Liver (tissue), 9 donors: ENCODE results near the gene PRSS27. TPM values are rescaled to one million over a fixed set of nuclear protein-coding genes. Genes with fewer than 3 reads are reported as not detected.

Source experiments
- DNase-seq: peaks from one replicate; pipeline ENCODE4 v3.0.0-alpha.2; 2017; ENCODE audit warnings: low spot score
- H3K27ac ChIP-seq, 2 donors: one replicate each; pipeline ENCODE4 v1.7.0; 2013; ENCODE audit warnings: inconsistent platforms in 2 of 2, low read length in 2 of 2, control low read depth in 1 of 2, low read depth in 1 of 2, mild to moderate bottlenecking in 1 of 2
- H3K27me3 ChIP-seq, 4 donors: one replicate each; pipeline versions ENCODE4 v1.6.1 to v1.7.0; 2013; ENCODE audit warnings: low read length in 3 of 4, inconsistent platforms in 1 of 4, mild to moderate bottlenecking in 1 of 4, moderate library complexity in 1 of 4; ENCODE audit not compliant: control insufficient read depth in 4 of 4, insufficient read depth in 4 of 4
- H3K36me3 ChIP-seq, 4 donors: one replicate each; pipeline versions ENCODE4 v1.6.1 to v1.7.0; 2013; ENCODE audit warnings: low read length in 3 of 4, mild to moderate bottlenecking in 3 of 4, low read depth in 1 of 4, moderate library complexity in 1 of 4; ENCODE audit not compliant: control insufficient read depth in 4 of 4, insufficient read depth in 3 of 4
- H3K4me1 ChIP-seq, 4 donors: one replicate each; pipeline versions ENCODE4 v1.6.1 to v1.7.0; 2013; ENCODE audit warnings: low read length in 3 of 4, mild to moderate bottlenecking in 3 of 4, moderate library complexity in 1 of 4; ENCODE audit not compliant: control insufficient read depth in 4 of 4, insufficient read depth in 4 of 4
- H3K4me3 ChIP-seq, 3 donors: one replicate each; pipeline versions ENCODE4 v1.6.1 to v1.7.0; 2013; ENCODE audit warnings: low read length in 3 of 3, control low read depth in 1 of 3, low read depth in 1 of 3, mild to moderate bottlenecking in 1 of 3
- H3K9ac ChIP-seq, 2 donors: one replicate each; pipeline ENCODE4 v1.7.0; 2013; ENCODE audit warnings: low read length in 2 of 2, mild to moderate bottlenecking in 2 of 2, moderate library complexity in 2 of 2, control low read depth in 1 of 2, low read depth in 1 of 2
- H3K9me3 ChIP-seq, 4 donors: one replicate each; pipeline versions ENCODE4 v1.6.1 to v1.7.0; 2013; ENCODE audit warnings: low read length in 3 of 4; ENCODE audit not compliant: control insufficient read depth in 4 of 4
- ATF3 ChIP-seq: IDR thresholded peaks from 2 replicates; pipeline ENCODE4 v1.6.1; 2016; ENCODE audit warnings: antibody characterized with exemption
- CTCF ChIP-seq: fragments of 150-350 bp; IDR thresholded peaks from 2 replicates; pipeline ENCODE4 v1.5.1; 2017; ENCODE audit warnings: improper control_type of control experiment, low read depth, low read length; ENCODE audit not compliant: missing input control
- EGR1 ChIP-seq, 2 donors: IDR thresholded peaks; 2 replicates each; pipeline ENCODE4 v1.6.1; 2016 to 2018; ENCODE audit warnings: antibody characterized with exemption in 2 of 2, low read depth in 2 of 2
- FOXA1 ChIP-seq: IDR thresholded peaks from 2 replicates; pipeline ENCODE4 v1.6.1; 2016; ENCODE audit warnings: antibody characterized with exemption
- FOXA2 ChIP-seq: IDR thresholded peaks from 2 replicates; pipeline ENCODE4 v1.6.1; 2016; ENCODE audit warnings: antibody characterized with exemption
- GABPA ChIP-seq, 2 donors: IDR thresholded peaks in 1 of 2; conservative IDR thresholded peaks in 1 of 2; 2 replicates each; pipeline ENCODE4 v1.6.1; 2016; ENCODE audit warnings: antibody characterized with exemption in 2 of 2, mild to moderate bottlenecking in 1 of 2, moderate library complexity in 1 of 2
- HNF4A ChIP-seq, 2 donors: conservative IDR thresholded peaks; 2 replicates each; pipeline ENCODE4 v1.6.1; 2016; ENCODE audit warnings: antibody characterized with exemption in 2 of 2, mild to moderate bottlenecking in 2 of 2
- HNF4G ChIP-seq: IDR thresholded peaks from 2 replicates; pipeline ENCODE4 v1.6.1; 2016; ENCODE audit warnings: antibody characterized with exemption
- JUND ChIP-seq, 2 donors: IDR thresholded peaks; 2 replicates each; pipeline ENCODE4 v1.6.1; 2016; ENCODE audit warnings: antibody characterized with exemption in 2 of 2
- MAX ChIP-seq: IDR thresholded peaks from 2 replicates; pipeline ENCODE4 v1.6.1; 2016; ENCODE audit warnings: antibody characterized with exemption
- NR2F2 ChIP-seq: IDR thresholded peaks from 2 replicates; pipeline ENCODE4 v1.6.1; 2016; ENCODE audit warnings: antibody characterized with exemption
- RAD21 ChIP-seq, 2 donors: IDR thresholded peaks; 2 replicates each; pipeline ENCODE4 v1.6.1; 2016; ENCODE audit warnings: antibody characterized with exemption in 2 of 2, mild to moderate bottlenecking in 2 of 2
- REST ChIP-seq: IDR thresholded peaks from 2 replicates; pipeline ENCODE4 v1.6.1; 2016; ENCODE audit warnings: antibody characterized with exemption, mild to moderate bottlenecking
- RXRA ChIP-seq, 2 donors: IDR thresholded peaks; 2 replicates each; pipeline ENCODE4 v1.6.1; 2017 to 2018; ENCODE audit warnings: antibody characterized with exemption in 2 of 2, mild to moderate bottlenecking in 1 of 2
- SP1 ChIP-seq: IDR thresholded peaks from 2 replicates; pipeline ENCODE4 v1.6.1; 2018; ENCODE audit warnings: antibody characterized with exemption, mild to moderate bottlenecking
- TAF1 ChIP-seq: conservative IDR thresholded peaks from 2 replicates; pipeline ENCODE4 v1.6.1; 2016; ENCODE audit warnings: antibody characterized with exemption, mild to moderate bottlenecking
- YY1 ChIP-seq: IDR thresholded peaks from 2 replicates; pipeline ENCODE4 v1.6.1; 2016; ENCODE audit warnings: antibody characterized with exemption, mild to moderate bottlenecking
- ZBTB33 ChIP-seq: IDR thresholded peaks from 2 replicates; pipeline ENCODE4 v1.6.1; 2016; ENCODE audit warnings: antibody characterized with exemption
- WGBS: extraction: QIAGEN DNeasy Blood & Tissue Kit; methylation state at CpG from one replicate; pipeline ENCODE4 v1.1.7; 2013; 5-methylcytosine and 5-hydroxymethylcytosine counted together
- polyA plus RNA-seq, 2 donors: library from polyadenylated mRNA; stranded (reverse) in 1 of 2; unstranded in 1 of 2; fragments of 200-250 nt in 1 of 2; fragments of >200 nt in 1 of 2; fragmentation: Nextera tagmentation in 1 of 2; extraction: Ambion mirVana in 1 of 2; gene quantifications; one replicate each; pipeline versions ENCODE4 v1.2.1 to v1.2.3, GENCODE V29; 2013 to 2015
- total RNA-seq, 2 donors: library from RNA; depleted of rRNA; stranded (reverse); fragments of >200 nt; gene quantifications; one replicate each; pipeline ENCODE4 v1.2.3, GENCODE V29; 2014
- donor health status: healthy.
- donor health status: healthy.
- donor health status: healthy.
- donor health status: healthy.
- donor health status: healthy.

PRSS27 gene
- total and polyA plus RNA-seq, 4 donors = 0.05 to 1.5 (median 0.22) TPM; not detected in 1

- no peak overlapping the region for H3K4me3 ChIP-seq
- H3K4me1 ChIP-seq = peaks cover 0 to 4% (median under 1%) of the 10 kb centered on the region in 4 donors
- no peak overlapping the region for H3K27ac ChIP-seq
- no peaks in the 10 kb centered on the region for H3K27me3 ChIP-seq
- TF ChIP-seq RXRA (IDR thresholded peaks at IDR 0.05) = no peak
- TF ChIP-seq HNF4G = no peak
- TF ChIP-seq HNF4A (conservative IDR thresholded peaks at IDR 0.05) = no peak
- no peak for TF ChIP-seq YY1
- TF ChIP-seq ATF3 = no peak
- no peak for TF ChIP-seq TAF1
- no peak for TF ChIP-seq FOXA2
- no peak overlapping the region for H3K9ac ChIP-seq
- DNase-seq = no peak
- H3K36me3 ChIP-seq = peaks cover 48 to 95% (median 75%) of the 10 kb centered on the region in 4 donors
- 83% methylated on average over 14 of the region's 14 CpGs for WGBS
- H3K9me3 ChIP-seq = no peaks in the 10 kb centered on the region
These were observed 47.9 kb upstream of the PRSS27 start for GRCh38 chr16:2767891-2768290.

- WGBS = 89% methylated on average over 19 of the region's 19 CpGs
- no peak overlapping the region for H3K4me3 ChIP-seq
- H3K9ac ChIP-seq = no peak overlapping the region
- H3K27me3 ChIP-seq = no peaks in the 10 kb centered on the region
- DNase-seq = no peak
- H3K4me1 ChIP-seq = peaks cover 0 to 7% (median 2%) of the 10 kb centered on the region in 4 donors
- H3K9me3 ChIP-seq = no peaks in the 10 kb centered on the region
- TF ChIP-seq ZBTB33 = no peak
- TF ChIP-seq FOXA2 = no peak
- no peak for TF ChIP-seq MAX
- TF ChIP-seq GABPA (IDR thresholded peaks at IDR 0.05 in 1 of 2, conservative IDR thresholded peaks at IDR 0.05 in 1 of 2) = no peak
- no peak for TF ChIP-seq REST
- no peak for TF ChIP-seq RAD21 (IDR thresholded peaks at IDR 0.05)
- TF ChIP-seq FOXA1 = no peak
- TF ChIP-seq HNF4A (conservative IDR thresholded peaks at IDR 0.05) = no peak
- no peak for TF ChIP-seq NR2F2
- no peak for TF ChIP-seq SP1
- no peak for TF ChIP-seq YY1
- no peak for TF ChIP-seq RXRA (IDR thresholded peaks at IDR 0.05)
- no peak for TF ChIP-seq TAF1
- no peak for TF ChIP-seq CTCF
- no peak for TF ChIP-seq EGR1 (IDR thresholded peaks at IDR 0.05; ENCODE audit: low read depth in 2 of 2)
- TF ChIP-seq JUND (IDR thresholded peaks at IDR 0.05) = no peak
- no peak for TF ChIP-seq ATF3
- peaks cover 53 to 99% (median 80%) of the 10 kb centered on the region in 4 donors for H3K36me3 ChIP-seq
- H3K27ac ChIP-seq = no peak overlapping the region
These were observed 47.2 kb upstream of the PRSS27 start for GRCh38 chr16:2767140-2767731.
